ENCODE results near the gene DUSP7.

GRCh38 chr3:52046186-52046901 is 10.0 kb downstream of the DUSP7 start:
- TF ChIP-seq CTCF (IDR thresholded peaks at IDR 0.05; ENCODE audit: extremely low read depth in 1 of 2, insufficient read depth in 1 of 2, low read depth in 1 of 2, low read length in 2 of 2) (no peak), JUN (IDR thresholded peaks at IDR 0.05; ENCODE audit: borderline replicate concordance, insufficient read depth, insufficient read length, low read depth) (peak; percentile 87), POLR2A (IDR thresholded peaks at IDR 0.05; ENCODE audit: low read depth, low read length) (peak; percentile 75)
